Activated effector memory CD4-positive, alpha-beta T cell treated with Interleukin-2 at 50 U/mL for 16 hours (primary cell): ENCODE data around the gene ATXN7L3B.
"Not testable (repeated sequence)": the region's sequence is repeated elsewhere in the genome, so short reads cannot be mapped to it uniquely, and the experiment has no call there.

Experiments used
- DNase-seq: peaks from one replicate; pipeline ENCODE4 v3.0.0-alpha.2; 2020

ATXN7L3B gene, protein sequence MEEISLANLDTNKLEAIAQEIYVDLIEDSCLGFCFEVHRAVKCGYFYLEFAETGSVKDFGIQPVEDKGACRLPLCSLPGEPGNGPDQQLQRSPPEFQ

DNA sequence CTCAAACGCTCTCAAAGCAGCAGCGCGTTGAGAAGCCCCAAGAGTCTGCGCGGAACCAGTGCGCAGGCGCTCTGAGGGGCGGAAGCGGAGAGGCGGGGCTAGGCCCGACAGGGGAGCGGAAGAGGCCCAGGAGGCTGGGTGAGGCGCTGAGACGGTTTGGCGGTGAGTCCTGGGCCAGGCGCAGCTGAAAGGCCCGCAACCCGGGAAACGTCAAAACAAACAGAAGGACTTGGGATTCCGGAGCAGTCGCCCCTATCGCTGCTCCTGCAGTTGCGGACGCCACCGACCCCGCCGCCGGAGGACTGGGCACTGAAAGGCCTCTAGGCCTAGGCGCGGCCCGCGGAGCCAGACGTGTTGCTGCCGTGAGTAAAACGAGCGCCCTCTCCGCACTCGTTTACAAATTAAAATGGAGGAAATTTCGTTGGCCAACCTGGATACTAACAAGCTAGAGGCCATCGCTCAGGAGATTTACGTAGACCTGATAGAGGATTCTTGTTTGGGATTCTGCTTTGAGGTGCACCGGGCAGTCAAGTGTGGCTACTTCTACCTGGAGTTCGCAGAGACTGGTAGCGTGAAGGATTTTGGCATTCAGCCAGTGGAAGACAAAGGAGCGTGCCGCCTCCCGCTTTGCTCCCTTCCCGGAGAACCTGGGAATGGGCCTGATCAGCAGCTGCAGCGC lies at the start of gene ATXN7L3B:
TSS of gene ATXN7L3B (plus strand) at position 129 of the 679 bp plus-strand sequence. CDS start at position 407, 278 bp downstream.
- peak; percentile 96 for DNase-seq

DNA sequence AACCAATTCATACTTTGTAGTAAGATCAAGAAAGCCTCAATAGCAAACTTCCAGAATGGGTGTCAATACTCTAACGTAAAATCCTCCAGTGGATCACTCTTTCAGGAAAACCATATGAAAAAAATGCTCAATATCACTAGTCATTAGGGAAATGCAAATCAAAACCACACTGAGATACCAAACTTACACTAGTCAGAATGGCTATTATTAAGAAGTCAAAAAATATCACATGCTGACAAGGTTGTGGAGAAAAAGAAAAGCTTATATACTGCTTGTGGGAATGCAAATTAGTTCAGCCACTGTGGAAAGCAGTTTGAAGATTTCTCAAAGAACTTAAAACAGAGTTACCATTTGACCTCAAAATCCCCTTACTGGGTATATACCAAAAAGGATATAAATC lies 49.5 kb upstream of the ATXN7L3B start:
- no peak for DNase-seq

DNA sequence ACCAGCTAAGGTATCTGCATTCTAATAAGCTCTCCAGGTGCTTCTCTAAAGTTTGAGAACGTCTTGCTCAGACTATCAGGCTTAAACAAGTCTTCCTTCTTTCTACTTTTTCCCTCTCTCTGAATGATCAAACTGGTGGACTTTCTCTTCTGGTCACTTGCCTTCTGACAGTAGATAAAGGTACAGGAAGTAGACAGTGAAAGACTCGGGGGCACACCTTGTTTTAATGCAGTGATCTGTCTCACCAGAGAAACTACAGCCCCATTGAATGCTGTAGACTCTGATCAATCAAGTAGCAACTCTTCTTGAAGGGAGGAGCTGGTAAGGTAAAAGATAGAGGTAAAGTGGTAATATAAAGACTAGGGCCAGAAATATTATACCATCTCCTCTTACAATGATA lies 48.1 kb upstream of the ATXN7L3B start:
- DNase-seq = no peak

DNA sequence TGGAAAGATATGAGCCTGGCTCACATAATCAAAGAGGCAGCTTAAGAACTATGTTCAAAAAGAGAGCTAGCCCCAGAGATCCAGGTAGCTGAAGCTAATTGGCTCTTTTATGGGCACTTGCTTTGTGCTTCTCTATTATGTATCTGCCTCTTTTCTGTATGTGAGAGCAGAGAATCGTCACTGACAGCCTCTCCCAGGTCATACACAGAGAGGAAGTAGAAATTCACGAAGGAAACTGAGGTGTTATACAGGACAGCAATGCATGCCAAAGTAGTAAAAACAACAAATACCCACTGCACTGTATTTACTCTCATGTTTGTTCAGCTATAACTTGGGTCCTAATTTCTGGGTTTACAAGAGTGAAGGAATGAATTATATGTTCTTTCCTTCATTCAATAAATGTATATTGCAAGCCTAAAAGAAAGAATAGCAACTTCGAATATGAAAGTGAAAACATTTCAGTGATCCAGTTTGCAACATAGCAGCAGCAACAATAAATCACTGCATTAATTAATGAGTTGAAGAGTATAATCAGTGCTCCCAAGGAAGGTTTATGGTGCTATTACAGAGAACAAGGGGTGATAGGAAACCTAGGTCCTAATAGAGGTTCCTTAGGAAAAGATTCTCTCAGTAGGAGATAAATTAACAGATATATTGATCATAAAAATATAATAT lies 47.1 kb upstream of the ATXN7L3B start:
- DNase-seq = no peak

DNA sequence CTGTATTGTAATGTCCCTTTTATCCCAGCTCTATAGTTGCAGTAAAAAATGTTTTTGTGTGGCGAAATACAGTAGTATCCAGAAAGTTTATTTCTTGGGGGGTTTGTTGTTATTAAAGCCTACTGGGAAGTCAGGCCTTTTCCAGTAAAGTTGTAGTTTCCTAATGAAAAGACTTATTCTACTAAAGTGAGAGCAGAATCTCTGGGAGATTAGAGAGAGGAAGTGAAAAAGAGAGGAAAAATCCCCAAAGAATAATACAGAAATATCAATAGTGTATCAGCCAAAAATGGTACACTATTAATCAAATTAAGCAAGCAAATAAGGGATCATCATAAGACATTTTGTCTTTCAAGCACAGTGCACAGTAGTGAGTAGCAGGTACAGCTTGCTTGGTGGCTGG lies 46.3 kb upstream of the ATXN7L3B start:
- no peak for DNase-seq

DNA sequence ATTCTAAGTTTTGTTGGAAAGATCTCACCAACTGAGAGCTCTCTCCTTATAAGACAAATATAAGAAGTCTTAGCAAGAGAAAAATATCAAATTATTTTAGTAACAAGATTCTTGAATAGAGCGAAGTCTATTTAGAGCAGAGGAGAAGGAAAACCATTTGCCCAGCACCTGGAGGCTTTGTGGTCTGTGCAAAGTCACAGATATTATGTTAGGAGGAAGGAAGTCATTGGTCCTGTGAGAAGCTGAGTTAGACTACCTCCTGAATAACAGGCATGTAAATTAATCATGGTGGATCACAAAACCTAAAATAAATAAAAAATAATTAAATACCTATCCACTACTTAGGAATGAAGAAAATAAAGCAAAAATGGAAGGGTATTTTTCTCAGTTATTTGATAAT lies 38.4 kb upstream of the ATXN7L3B start:
- no peak for DNase-seq

DNA sequence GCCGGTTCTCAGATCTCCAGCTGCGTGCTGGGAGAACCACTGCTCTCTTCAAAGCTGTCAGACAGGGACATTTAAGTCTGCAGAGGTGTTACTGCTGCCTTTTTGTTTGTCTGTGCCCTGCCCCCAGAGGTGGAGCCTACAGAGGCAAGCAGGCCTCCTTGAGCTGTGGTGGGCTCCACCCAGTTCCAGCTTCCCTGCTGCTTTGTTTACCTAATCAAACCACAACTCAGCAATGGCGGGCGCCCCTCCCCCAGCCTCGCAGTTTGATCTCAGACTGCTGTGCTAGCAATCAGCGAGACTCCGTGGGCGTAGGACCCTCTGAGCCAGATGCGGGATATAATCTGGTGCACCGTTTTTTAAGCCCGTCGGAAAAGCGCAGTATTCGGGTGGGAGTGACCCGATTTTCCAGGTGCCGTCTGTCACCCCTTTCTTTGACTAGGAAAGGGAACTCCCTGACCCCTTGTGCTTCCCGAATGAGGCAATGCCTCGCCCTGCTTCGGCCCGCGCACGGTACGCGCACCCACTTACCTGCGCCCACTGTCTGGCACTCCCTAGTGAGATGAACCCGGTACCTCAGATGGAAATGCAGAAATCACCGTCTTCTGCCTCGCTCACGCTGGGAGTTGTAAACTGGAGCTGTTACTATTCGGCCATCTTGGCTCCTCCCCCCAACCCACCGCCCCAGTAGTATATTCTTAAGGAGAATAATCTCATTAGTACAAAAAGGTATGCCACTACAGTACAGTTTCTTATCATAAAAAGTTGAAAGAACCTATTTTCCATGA lies 28.6 kb upstream of the ATXN7L3B start:
- not testable (repeated sequence) for DNase-seq

DNA sequence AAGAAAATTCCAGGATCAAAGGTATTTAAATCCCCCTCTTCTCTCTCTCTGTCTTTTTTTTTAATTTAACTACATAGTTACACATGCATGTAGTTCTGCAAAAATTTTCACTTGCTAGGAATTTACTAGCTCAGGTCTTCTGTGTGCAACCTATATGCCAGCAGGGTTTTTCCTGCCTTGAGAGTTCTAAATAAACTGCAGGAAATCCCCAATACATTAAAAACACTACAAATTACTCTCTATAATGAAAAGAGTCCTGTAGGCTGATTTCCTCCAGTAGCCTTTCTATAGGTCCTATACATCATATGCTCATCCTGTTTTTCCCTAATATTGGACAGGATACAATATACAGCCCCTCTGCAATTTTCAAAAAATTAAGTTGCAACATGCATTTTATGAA lies 27.7 kb upstream of the ATXN7L3B start:
- no peak for DNase-seq

DNA sequence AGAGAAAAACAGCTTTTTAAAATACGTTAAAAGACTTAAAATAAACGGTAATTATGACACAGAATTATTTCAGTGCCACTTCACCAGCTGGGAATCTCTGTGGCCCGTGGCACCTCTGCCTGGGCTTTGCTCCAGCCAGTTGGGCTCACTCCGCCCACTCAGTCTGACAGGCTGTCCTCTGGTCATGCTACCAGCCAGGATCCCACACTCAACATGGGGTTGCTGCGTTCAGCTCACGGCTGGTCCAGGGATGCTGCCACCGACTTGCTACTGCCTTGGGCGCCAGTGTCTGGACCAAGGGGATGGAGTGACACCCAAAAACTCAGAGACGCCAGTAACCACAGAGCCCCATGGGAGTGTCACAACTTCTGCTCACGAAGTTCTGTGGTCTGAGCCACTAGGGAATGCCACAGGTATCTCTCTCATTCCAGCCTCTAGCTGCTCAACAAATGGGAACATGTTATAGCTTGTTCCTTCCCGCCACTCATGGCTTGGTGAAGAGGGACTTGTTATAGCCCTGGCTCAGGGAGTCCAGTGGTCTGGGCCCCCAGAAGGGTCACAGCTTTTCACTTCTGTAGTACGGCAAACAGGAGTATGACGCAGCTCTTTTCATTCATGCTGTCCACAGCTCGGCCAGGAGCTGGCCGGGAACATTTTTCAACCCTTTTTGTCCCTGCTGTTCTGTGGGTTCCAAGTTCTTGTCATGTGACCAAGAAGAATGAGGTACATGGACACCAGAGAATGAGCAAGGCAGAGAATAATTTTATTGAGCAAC lies 23.4 kb upstream of the ATXN7L3B start:
- no peak for DNase-seq

DNA sequence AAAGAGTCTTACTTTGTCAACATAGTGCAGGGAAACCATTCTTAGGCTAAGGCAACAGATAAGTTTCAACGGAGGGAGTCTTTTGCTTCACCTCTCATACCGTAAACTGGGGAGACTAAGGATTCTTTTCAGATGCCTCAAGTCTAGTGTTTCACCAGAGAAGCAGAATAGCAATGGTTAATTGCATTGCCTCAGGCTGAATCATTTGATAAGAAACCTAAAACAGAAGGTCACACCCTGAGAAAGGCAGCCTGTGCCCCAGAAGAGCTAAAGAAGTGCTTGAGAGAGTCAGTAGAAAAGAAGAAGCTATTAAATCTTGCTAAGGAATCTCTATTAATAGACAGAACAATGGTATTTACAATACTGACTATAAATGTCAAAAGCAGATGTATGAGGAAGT lies 21.8 kb upstream of the ATXN7L3B start:
- DNase-seq = no peak

DNA sequence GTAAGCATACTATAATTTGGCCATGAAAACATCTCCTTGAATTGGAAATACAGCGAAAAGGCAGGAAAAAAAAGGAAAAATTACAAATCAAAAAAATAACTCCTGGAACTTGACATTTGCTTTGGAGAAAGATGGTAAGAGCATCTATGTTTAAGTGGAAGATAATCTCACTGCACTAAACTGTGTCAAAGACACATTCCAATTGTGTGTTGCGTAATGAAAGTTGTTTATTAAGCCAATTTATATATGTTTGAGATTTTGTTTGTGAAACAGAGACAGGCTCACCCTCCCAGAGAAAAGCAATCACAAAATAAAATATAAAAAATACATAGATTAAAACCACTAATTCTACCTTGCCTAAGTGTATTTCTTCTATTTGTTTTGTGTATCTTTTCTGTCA lies 11.1 kb upstream of the ATXN7L3B start:
- no peak for DNase-seq

DNA sequence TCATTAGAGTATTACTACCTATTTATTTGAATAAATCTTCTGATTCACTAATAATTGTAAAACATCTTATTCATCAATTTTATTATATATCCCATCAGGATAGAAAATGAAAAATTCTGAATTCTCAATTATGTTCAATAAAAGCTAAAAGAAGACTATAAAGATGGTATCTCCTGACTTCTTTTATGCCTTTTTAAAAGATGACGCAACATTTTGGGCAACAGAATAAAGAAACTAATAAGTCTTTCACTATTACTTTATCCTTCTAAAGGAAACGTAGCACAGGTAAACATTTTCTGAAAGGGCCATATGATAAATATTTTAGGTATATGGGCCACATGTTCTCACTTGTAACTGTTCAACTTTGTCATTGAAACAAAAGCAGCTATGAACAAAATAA lies 10.1 kb upstream of the ATXN7L3B start:
- no peak for DNase-seq

DNA sequence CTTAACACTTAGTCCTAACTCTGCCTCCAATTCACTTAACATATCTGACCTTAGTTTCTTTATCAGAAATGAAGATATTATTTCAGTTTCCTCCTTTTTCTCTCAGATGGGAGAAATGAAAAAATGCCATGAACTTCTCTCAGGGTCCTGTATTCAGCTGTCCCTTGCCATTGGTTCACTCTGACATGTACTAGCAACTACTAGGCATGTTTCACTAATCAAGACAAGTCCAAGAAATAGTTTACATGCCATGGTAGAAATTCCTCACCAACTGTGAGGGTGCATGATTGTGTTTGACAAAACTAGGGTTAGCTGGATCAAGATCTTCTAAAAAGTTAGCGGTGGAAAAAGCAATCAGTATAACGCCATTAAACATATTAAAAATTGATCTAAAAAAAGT lies 7.0 kb upstream of the ATXN7L3B start:
- DNase-seq = no peak

DNA sequence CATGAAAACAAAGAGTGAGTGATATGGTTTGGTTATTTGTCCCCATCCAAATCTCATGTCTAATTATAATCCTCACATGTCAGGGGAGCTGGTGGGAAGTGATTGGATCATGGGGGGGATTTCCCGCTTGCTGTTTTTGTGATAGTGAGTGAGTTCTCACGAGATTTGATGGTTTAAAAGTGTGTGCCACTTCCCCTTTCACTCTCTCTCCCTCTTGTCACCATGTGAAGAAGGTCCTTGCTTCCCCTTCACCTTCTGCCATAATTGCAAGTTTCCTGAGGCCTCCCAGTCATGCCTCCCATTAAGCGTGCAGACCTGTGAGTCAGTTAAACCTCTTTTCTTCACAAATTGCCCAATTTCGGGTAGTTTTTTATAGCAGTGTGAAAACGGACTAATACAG lies 2.1 kb upstream of the ATXN7L3B start:
- DNase-seq = no peak

DNA sequence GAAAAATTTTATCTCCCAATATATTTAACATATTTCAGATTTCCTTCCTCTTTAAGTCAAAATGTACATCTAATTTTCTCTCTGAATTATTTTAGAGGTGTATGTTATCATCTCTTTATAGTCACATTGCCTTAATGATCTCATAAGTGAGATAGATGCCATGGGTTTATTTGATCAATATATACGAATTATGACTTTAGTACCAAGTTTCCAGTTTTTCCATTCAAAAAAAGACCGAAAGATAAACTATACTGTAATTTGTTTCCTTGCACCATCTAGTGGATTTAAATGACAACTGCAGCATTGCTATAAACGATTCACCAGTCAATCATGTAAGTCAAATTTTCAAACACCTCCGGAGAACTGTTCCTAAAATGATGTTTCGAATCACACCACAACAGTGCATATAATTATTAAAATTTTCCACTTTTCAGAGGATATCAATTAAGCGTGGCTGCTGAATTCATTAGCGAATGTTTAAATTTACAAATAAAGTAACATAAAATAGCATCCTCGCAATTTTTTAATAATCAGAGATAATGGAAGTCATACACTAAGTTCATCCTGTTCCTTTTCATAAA lies 419 bp upstream of the ATXN7L3B start:
- DNase-seq = no peak

DNA sequence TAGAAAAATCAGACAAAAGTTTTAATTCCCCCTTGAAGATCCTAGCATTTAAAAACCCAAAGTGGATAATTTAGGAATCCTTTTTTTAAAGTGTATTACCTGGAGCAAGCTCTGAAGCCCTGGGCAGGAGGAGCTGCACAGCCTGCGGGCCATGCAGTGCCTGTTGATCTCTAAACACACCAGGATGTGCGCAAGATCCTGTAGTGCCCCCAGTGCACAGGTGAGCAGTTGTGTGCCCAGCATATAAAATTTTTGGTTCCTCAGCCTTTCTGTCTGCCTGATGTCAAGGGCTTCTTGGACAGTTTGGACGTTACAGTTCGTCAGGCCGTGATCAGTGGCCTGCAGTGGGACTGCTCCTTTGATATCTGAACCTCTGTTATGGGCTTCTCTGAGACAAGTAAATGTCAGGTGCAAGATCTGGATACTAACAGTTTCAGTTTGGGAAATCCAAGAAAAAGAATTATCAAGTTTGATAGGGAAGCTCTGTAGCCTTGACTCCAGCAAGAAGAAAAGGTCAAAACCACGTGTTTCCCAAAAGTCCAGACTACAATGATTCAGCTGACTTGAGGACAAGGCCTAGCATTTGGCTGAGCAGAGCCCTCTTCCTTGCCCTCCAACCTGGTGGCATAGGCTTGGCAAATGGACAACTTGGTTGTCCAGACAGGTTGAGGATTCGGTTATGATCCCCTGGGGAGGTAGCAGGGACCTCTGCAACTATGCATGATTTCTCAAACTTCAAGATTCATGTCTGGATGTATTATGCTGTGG lies 1.0 kb downstream of the ATXN7L3B start:
- peak; percentile 23 for DNase-seq

DNA sequence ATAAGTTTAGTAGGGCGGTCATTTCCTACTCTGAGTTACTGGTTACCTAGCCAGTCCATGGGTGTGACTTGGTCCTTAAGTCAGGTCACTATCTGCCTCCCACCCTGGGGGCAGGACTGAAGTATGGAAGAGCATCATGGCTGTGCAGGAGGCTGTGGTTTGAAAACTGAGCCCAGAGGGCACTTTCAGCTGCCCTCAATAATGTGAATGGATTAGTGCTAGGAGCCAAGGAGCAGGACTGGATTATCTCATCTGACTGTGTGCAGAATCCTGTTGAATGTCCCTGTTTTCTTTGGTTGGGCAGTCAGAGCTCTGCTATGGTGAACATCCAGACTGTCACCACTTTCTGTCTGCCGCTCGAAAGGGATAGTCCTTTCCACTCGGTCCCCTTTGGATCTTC lies 1.6 kb downstream of the ATXN7L3B start:
- DNase-seq = no peak

DNA sequence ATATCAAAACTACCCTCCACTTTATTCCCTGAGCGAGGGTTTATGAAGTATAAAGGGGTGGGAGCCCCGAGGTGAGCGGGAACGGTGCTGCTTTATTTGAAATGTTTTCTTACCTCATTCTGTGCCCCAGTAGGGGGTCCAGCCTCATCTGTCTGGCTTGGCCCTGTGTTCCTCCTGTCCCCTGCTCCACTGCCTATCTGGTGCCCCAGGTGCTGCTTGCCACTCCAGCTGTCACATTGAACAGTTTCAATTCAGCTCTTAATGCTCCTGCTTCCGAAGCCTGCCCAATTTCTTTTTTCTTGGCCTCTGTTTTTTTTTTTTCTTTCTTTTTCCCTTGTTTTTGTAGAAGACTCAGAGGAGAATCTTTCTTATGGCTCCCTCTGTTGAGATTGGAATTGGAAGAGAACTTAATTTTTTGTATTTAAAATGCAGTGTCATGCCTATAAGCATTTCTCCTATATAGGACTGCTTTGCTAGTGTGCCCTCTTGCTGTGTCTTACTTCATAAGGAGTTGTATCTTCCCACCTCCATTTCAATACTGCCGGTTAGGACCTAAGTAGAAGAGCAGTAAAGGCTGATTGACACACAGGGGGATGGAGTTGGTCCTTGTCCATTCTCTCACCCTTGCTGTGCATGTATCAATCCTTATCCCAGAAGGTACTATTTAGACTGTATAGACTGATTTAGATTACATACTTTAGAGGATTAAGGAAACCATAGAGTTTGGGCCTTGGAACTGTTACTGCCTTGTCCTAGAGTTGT lies 2.3 kb downstream of the ATXN7L3B start:
- DNase-seq = no peak

DNA sequence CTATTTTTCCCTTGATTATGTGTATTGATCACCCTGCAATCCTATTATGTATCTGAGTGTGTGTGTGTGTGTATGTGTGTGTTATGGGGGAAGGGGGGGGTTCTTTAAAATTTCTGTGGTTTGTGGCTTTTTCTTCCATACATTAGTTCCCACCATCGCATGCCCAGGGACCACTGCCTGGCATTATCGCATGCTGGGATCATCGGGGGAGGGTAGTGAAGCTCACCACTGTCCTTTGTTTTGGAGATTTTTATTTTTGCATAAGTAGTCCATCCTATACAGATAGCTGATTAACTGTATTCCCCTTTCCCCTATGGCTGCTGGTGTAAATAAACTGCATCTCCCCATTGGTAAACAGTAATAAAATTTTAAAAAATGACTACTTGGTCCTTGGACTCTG lies 3.4 kb downstream of the ATXN7L3B start:
- no peak for DNase-seq

DNA sequence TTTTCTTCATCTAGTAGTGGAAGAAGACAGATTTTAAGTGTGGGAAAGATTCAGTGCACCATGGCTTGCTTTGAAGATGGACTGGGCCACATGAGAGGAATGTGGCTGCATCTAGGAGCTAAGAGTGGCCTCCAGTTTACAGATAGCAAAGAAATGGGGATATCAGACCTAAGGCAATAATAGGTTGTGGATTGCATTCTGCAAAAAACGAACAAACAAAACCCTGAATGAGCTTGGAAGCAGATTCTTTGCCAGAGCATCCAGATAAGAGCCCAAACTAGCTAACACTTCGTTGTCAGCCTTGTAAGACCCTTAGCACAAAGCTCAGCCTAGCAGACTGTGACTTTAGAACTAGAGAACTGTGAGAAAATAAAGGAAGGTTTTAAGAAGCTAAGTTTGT lies 9.6 kb downstream of the ATXN7L3B start:
- no peak for DNase-seq

DNA sequence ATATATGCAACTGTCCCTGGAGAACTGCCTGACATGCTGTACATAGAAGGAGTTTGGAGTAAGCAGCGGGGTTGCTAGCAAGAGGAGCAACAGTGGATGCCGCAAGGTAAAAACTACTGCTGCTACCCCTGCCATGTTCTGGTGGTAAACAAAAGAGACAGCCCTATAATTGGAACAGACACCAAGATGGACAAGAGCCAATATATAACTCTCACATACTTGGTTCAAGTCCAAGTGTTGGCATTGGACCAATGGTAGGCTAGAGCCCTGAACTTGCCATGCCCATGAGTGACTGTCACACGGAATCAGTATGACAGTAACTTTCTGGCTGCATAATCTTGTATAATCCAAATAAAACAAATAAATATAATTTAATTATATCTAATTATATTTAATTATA lies 13.7 kb downstream of the ATXN7L3B start:
- no peak for DNase-seq
